RKO (cell line): Measurements from ENCODE around the gene RS1.
A peak's percentile ranks its signal among the peaks of the same experiment; 100 is the strongest.

ENCODE experiments used
- DNase-seq: peaks from one replicate; pipeline ENCODE4 v3.0.0-alpha.2; 2016; ENCODE audit warnings: low spot score

The RS1 gene

GRCh38 chrX:18668071-18668835 is 3.7 kb downstream of the RS1 start:
- DNase-seq, result no peak

DNA sequence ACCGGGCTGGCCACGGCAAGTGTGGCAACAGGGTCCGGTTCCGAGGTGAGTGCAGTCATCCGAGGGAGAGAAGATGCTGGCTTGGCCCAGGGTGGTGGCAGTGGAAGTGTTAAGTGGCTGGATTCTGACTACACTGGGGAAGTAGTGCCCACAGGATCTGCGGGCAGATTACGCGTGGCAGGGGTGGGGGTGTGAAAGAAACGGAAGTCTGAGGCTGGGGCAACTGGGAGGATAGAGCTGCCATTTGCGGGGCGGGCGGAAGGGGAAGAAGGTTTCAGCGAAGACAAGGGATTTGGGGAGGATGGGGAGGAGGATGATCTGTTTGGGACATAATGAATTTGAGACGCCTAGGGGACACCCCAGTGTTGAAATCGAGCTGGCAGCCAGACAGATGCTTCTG is 5.3 kb downstream of the RS1 start:
- no peak for DNase-seq

DNA sequence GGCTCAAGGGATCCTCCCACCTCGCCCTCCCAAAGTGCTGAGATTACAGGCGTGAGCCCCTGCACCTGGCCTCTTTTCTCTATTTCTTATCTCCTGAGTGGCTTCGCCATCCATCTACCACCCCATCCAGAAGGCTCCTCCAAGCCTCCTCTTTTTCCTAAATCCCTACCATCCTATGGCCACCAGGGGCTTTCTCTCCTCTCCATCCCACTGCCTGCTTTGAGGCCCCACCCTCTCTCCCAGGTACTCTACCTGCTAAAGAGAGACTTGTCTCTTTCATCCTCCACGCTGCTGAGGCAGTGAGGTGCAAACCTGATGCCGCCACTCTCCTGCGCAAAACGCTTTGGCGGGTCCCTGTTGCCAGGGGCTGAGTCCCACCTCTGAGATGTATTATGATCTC is 7.0 kb downstream of the RS1 start:
- no peak for DNase-seq

- no peak for DNase-seq
These were observed 10.6 kb downstream of the RS1 start for GRCh38 chrX:18661273-18661672.

DNA sequence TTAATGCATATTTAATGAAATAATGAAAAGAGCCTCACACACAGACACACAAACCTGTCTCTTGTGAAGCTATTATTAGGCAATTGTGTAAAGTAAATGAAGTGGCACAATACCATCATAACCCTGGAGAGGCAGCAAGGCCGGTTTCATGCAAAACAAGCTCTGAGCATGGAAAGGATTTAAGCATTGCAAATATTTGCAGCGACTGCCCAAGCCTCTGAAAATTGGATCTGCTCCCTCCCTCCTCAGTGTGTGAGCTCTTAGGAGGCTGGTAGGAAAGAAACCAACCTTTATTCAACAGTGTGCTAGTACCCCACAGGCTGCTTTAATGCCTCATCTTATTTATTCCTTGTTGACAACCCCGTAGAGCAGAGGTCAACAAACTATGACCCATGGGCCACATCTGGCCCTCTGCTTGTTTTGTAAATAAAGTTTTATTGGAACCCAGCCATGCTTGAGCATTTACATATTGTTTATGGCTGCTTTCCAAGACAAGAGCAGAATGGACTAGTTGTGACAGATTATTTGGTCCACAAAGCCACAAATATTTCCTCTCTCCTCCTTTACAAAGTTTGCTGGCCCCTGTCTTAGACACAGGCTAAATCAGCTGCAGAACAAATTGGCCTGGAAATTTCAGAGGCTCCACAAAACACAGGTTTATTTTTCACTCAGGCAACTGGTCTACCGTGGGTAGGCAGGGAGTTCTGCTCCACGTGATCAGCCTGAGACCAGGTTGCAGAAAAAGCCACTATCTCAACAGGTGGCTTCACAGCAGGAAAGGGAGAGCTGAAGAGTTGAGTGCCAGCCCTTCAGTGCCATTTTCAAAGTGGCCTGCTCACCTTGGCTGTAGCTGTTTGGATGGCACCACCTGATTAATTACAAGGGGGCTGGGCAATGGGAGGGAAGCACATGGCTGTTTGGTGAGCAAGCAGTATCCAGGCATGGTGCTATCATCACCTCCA is 16.8 kb downstream of the RS1 start:
- no peak for DNase-seq

- DNase-seq, result no peak
These were observed 19.3 kb downstream of the RS1 start for GRCh38 chrX:18652636-18653035.

DNA sequence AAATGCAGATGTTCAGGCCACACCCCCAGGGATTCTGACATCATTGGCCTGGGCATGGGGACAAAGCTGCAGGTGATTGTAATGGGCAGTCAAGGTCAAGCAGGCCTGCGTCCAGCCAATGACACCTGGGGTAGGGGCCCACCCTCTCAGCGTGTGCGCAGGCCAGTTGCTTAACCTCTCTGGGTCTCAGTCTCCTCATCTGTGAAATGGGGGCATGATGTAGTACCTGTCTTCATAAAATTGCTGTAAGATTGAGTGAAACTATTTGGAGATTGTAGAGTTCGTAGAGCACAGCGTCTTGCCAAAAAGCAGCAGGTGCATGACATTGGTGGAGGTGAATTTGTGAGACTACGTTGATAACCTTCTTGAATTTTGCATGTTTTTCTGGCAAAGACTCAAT is 21.2 kb downstream of the RS1 start:
- no peak for DNase-seq

DNA sequence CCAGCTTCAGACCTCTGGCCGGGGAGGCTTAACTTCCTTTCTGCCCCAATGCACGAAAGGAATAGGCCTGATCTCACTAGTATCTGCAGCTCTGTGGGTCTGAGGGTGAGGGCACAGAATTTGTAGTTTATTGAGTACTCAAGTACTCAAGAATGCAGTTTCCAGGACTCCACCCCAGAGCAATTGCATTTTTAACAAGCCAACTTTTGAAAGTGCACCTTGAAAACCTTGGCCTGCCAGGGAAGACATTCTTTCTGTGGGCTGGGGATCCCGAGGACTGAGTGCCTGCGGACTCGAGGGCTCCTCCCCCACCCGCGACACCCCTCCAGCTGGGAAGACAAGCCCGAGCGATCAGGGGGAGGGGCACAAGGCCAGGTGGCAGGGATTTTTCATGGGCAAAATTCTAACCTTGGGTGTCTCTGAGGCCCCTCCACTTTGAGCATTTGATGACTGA is 22.4 kb downstream of the RS1 start:
- DNase-seq, result no peak

GRCh38 chrX:18647621-18648020 is 24.3 kb downstream of the RS1 start:
- DNase-seq, result no peak

GRCh38 chrX:18643853-18644252 is 28.1 kb downstream of the RS1 start:
- no peak for DNase-seq

GRCh38 chrX:18643243-18643642 is 28.7 kb downstream of the RS1 start:
- no peak for DNase-seq

DNA sequence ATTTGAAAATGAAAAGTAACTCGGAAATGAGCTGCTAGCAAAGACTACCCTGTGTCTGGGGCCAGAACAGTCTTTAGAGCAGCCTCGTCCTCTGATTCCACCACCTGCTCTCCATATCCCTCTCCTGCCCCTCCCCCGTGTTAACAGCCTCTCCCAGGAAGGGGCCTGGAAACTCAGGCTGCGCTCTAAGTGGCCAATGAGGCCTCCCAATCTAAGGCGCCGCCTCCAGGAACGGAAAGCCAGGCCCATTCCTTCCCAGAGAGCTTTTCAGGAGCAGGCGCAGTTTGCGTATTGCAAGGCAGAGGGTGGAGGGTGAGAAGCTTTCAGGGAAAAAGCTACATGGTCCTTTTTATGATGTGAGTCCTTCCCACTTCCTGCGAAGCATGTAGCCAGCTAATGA is 31.2 kb downstream of the RS1 start:
- DNase-seq, result no peak

- DNase-seq, result no peak
These were observed 32.6 kb downstream of the RS1 start for GRCh38 chrX:18639280-18639679.

- DNase-seq, result no peak
These were observed 33.5 kb downstream of the RS1 start for GRCh38 chrX:18638398-18638797.

DNA sequence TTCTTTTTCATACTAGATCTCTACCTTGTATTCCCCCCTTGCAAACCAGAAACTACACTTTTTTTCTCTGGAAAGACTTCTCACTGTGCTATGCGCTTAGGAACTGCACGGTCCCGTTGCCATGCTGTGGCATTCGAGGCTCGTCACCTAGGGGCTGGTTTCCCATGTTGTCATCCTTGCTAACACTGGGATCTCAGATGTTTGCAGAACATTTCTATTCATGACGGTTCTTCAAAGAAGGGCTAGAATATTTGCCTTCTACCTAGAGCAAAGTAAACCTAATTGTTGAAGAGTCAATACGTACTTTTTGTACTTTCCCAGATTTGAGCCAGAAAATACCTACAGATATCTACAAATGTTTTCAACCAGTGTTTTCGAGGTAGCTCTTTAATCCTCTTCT is 41.0 kb downstream of the RS1 start:
- DNase-seq, result no peak

- DNase-seq, result no peak
These were observed 47.3 kb downstream of the RS1 start for GRCh38 chrX:18624599-18624998.

GRCh38 chrX:18620349-18620748 is 51.6 kb downstream of the RS1 start:
- no peak for DNase-seq

DNA sequence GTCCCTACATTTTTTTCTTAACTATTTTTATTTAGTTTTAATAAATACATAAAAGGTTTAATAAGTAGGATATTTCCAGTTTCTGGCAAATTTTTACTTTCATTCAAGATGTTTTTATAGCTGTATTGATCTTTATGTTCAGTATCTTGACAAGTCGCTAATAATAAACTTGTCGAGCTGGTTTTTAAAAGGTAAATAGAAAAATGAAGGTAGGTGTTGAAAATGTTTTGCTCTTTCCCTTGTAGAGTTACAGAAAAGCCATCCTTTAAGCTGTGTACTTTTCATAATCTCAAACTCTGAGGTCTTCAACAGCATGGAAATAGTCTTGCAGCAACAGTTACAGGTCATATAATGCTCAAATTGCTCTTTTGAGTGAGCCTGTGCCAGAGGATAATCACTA is 52.6 kb downstream of the RS1 start:
- DNase-seq, result no peak

DNA sequence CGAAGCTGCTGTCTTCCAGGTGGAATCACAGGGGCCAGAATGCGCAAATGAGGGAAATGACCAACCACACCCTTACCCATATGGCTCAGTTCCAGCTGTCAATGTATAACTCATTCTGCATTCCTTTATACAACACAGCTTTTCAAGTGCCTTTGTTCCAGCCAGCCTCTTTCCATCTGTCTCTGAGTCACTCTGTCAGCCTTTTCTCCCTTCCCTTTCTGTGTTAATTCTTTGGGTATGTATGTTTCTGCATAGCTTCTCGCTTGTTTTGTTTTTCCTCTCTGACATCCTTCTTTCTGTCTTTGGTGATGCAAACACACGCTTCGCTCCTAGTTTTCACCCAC is 54.5 kb downstream of the RS1 start:
- DNase-seq, result peak; percentile 9

- DNase-seq, result no peak
These were observed 55.1 kb downstream of the RS1 start for GRCh38 chrX:18616688-18617406.

GRCh38 chrX:18613930-18614639 is 57.8 kb downstream of the RS1 start:
- DNase-seq, result no peak

DNA sequence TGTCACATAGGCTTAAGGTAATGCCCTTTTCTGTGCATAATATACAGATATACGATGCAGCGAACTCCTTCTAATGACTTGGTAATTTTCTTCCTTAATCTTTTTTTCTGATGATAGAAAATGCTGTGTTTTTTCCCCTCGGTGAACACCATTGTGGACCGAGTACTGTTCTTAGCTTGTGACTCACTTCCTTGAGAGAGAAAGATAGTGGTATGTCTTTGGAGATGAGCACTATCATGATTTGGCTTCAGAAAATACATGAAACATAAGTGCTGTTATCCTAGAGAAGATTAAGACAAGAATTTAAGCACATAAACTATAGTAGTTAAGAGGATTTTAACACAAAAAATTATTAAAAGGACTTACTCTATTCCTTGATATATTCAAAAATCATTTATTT is 63.9 kb downstream of the RS1 start:
- DNase-seq, result no peak
